NCI-H82 (cell line): ENCODE measurements around the gene RWDD3.

Experiments
- DNase-seq: peaks from one replicate; lab custom pipeline; 2025; lab: John Stamatoyannopoulos, UW

RWDD3 gene

DNA sequence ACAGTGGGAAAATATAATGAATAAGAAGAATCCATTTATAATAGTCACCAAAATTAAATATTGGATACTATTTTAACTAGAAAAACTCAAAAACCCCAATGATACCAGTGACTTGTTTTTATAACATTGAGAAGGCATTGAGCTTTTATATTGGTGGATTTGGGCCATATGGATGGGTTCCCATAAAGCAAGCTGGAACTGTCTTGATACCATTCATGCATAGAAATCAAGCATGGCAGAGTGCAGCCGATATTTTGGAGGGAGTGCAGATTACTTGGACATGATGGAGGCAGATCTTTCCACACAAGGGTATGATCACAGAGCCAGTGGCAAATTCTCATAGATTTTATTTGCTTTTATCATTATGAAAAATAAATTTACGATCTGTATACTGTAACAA is 3.8 kb upstream of the RWDD3 start:
- no peak for DNase-seq

DNA sequence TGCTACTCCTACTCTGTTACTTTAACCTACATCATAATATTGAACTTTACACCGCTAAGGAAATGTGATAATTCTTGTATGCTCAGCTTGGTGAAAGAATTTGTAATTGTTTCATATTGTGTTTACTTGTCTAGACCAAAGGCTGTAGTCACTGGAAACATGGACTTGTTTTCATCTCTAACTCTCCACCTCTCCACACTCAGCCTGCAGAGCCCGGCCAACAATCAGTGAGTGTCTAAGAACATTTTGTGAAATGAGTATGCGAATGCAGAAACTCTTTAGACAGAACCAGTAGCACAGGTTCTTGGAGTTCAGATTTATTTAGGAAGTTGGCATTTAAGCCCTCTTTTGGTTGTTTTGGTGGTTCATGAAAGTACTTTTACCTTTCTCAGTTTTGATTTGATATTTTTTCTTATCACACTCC is 3.2 kb upstream of the RWDD3 start:
- no peak for DNase-seq

DNA sequence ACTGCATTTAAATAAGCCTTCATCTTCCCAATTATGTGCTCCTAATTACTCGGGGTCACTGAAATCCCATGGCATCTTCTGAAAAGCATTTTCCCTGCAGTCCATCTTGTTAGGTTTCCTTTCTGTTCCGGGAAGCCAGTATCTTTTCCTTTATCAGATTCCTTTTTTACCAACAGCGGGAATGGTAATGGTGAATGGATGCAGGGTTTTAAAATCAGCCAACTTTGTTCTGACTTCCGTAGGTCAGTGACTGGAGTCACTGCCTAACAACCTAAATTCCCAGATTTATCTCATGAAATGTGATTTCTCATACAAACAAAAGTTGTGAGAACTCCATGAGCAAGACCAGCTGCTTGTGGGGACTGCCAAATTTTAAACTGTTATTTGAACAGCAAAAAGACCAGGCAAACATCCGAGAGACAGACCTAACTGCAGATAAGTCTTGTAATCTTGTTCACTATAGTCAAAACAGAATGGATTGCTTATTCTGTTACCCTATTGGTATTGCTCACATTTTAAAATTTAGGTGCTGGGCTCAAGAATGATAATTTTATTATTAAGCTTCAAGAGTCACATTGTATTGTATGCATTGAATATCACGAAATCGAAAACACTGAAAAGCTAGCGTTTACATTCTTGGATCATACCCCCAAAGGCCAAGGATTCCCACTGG is 1.2 kb upstream of the RWDD3 start:
- DNase-seq: no peak

DNA sequence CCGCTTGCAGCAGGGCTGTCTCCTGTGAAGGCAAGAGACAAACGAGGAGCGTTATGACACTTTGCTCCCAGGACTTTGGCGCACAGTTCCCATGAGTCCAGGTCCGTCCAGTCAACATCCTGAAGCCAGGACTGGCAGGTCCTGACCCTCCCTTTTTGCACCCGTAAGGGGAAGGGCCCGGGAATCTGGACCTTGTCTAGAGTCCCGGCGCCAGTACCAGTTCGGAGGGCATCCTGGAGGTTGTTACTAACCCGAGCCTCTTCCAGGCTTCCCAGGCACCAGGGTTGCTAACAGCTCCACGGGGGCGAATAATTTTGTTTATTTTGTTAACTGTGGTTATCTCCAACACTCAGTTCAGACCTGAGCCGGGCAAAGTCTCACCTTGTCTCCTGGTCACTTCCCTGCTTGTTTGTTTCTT is 682 bp upstream of the RWDD3 start:
- DNase-seq: no peak

DNA sequence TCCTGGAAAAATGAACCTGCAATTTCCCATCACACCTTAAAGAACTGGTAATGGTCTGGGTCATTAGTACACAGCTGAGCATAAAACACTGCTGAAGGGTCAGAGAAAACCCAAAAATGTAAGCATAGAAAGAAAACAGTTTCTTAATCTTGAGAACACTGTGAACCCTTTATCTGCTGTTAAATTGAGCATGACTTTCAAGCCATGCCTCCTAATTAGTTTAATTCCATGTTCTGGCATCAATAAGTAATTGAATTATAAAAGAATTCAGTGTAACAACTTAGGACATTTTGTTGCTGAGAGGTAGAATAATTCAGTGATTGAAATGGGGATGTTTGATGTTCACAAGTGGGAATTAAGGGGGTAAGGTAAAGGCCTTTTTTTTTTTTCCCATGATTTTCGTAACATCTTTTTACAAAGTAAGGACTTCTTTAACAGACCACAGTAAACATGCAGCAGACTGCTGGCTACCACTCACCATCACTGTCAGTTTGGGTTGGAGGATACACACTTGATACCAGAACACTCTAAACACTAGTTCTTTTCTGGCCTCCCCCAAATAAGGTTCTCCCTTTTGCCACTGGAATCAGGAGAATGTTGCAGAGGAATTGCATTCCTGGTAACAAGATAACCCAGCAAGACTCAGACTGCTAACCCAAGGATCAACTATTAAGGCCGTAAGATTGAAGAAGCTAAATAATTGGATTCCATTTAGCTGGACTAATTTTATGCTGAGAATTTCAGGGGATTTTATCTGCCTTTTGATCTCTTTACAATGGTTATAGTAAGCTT is 3.0 kb downstream of the RWDD3 start:
- peak; percentile 72 for DNase-seq

DNA sequence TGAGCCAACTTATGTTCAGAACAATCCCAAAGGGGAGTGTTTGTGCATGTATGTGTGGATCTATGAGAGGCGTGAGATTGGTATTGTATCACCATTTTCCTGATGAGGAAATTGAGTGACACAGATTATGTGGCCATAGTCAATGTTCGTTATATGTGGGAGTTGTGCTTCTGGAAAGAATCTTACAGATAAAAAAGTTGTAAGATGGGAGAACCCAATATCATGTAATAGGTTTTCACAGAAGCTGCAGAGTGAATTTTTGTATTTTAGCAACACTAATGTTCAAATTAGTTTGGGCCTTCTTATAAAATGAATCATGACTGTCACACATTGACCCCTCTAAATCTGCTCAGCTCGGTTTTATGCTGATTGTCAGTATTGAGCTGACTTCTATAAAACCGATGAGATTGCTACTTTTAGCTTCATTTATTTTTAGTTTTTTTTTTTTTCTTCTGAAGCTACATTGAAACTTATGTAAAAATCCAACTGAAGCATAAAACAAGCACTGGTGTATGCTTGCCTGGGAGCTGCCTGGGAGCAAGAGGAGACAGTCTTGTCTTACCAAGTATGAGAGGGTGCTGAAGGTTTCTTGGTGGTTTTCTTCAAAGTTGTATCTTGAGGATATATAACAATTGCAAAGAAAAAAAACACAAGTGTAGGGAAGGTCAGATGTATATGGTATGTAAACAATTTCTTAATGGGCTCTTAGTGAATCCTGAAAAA is 4.1 kb downstream of the RWDD3 start:
- DNase-seq: no peak

DNA sequence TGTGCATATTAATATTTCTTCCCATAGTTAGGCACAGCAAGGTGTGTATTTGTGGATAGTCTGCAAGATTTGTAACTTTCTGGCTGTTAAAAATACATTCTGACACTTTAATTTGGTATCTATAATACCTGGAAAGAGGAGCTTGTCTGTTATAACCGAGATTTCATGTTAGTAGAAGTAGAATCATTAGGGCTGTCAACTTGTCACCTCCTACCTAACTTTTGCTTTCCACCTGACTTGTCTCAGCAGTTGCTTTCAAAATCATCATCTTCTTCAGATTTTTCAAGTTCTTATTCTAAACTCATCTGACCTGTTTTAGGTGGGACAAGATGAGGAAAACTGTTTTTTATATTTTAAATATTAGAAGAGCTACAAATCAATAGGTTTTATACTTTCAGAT is 11.0 kb downstream of the RWDD3 start:
- DNase-seq: no peak

DNA sequence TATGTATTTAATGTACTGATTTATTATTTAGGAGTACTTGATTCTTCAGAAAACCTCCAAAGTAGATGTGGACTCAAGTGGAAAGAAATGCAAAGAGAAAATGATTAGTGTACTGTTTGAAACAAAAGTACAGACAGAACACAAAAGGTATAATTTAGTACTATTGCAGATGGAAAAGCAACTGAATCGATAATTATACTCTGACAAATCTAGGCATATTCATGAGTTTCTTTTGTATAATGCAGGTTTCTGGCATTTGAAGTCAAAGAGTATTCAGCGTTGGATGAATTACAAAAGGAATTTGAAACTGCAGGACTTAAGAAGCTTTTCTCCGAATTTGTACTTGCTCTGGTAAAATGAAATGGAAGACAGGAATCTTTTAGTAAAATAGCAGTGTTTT is 12.5 kb downstream of the RWDD3 start:
- DNase-seq: no peak

DNA sequence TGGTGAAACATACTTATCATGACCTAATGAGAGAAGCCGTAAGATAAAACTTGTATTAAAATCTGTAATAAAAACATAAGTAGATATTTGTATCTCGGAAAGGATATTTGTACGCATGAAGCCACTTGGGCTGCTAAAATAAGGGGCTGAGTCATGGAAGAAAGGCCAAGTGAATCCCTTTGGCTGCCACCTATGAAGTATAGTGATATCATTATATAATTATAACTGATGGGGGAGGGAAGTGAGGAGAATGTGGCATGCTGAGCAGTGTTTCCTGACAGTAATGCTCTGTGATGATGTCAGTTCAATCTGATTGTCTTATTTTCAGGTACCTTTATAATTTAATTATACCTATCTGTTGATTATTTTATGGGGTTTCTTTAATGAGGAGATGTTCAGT is 13.6 kb downstream of the RWDD3 start:
- DNase-seq: no peak

DNA sequence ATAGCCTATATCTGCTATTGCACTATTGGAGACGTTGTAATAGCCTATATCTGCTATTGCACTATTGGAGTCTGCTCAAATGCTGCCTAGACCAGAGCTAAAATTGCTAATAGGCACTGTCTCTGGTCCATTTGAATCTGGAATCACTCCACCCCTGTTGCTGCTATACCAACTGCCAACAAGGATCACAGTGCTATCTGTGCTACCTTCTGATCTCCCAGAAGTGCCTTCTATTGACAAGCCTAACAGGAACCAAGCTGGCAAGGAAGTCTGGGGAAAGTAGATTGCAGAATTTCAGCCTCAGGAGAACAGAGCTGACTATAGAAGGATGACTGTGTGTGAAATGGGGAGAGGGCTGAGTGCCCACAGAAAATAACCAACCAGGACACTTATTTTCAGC is 15.9 kb downstream of the RWDD3 start:
- no peak for DNase-seq

DNA sequence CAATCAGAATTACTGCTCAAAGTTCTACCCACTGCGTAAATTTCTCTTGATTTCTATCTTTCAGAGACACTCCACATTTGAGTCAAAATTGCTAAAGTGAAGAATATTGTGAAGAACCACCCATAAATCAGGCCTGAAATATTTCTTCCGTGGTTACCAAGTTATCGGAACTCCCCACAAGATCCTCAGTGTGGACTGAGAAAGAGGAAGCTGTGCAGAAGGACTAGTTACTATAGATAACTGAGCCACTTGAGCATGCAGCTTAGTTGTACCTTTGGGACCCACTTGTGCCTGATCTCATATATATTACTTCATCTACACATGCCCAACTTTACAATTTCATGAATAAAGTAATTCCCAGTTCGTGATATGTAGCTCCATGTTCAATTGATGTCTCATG is 18.4 kb downstream of the RWDD3 start:
- no peak for DNase-seq

DNA sequence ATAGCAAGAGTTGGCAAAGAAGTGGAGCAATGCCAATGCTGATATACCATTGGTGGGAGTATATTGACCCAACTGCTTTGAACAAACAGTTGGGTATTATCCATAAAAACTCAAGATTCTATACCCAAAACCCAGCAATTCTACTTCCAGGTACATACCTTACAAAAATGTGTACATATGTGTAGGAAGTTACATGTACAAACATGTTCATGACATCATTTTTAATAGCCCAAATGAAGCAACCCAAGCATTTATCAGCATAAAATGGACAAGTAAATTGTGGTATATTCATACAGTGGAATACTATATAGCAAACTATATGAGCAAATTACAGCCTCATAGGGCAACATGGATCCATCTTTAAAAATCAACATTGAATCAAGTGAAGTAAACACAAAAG is 20.9 kb downstream of the RWDD3 start:
- no peak for DNase-seq

DNA sequence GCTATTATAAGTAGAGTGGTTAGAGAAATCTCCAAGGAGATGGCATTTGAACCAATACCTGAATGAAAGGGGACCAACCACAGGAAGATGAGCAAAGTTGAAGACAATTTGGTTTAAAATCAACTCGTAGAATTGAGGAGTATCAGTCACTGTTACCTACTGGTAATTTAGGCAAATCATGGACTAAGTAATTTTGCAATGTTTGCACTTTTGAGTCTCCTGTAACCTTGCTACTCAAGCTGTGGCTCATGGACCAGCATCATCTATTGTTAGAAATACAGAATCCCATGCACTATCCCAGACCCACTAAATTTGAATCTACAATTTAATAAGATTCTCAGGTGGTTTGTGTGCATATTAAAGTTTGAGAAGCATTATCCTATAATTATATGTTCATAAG is 21.8 kb downstream of the RWDD3 start:
- DNase-seq: no peak

DNA sequence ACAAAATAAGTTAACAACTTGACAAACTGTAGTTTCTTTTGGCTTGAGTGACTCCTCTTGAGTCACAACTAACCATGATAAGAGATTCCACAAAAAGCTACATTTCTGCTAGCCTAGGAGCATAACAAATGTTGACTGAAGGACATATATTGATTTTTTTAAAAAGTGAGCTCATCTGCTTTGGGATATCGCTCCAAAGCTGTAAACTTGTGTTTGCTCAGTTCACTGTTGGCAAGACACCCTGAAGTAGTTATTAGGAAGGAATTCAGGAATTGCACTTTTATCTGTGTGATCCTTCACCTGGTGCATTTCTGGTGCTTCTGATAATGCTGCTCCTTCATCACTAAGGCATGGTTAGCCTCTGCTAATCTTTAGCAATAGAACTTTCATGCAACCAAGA is 23.7 kb downstream of the RWDD3 start:
- no peak for DNase-seq

DNA sequence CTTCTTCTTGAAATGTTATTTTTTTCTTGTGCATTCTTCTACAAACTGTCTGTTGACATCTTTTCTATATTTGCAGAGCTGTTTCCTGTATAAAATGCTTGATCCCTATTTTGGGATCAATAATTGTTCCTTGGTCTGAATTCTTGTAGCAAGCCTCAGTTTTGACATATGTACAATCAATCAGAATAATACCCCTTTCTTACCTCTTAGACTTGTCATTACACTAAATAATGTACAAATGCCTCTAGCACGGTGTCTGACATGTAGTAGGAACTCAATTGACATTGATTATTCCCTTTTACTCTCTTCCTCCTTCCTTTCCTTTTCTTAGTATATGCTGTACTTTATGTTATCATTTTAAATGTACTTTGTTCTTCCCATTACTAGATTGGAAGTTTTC is 25.2 kb downstream of the RWDD3 start:
- no peak for DNase-seq

DNA sequence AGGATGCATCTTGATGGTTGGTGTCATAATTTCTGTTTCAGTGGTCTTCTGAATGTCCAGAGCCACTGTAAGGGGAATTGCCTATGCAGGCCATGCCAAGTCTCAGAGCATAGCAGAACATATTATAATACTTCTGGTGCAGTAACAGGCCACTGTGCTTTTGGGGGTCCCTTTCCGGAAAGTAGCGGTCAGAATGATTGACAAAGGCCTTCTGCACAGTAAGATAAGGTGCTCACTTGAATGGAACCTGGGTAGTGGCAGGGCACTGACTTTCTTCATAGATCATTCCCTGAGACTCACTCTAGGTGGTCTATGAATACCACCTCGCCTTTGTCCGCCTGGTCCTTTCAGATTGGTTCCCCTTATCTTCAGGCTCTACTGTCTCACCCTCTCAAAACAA is 28.9 kb downstream of the RWDD3 start:
- DNase-seq: no peak

DNA sequence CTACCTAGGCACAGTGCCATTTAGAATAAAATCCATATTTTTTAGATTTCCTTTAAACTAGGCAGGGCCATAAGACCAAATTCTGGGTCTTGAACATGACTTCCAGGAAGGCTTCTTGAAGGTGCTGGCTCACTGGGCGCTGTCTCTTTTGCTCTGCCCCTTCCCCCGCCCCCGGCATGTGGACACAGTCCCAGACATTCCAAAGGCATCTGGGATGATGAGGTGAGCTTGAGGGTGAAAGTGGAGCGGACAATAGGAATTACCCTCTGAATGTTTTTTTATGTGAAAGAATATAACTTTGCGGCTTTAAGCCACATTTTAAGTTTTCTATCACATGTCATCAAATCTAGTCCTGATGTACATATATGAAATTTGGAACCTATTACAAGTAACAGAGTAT is 29.4 kb downstream of the RWDD3 start:
- DNase-seq: no peak

DNA sequence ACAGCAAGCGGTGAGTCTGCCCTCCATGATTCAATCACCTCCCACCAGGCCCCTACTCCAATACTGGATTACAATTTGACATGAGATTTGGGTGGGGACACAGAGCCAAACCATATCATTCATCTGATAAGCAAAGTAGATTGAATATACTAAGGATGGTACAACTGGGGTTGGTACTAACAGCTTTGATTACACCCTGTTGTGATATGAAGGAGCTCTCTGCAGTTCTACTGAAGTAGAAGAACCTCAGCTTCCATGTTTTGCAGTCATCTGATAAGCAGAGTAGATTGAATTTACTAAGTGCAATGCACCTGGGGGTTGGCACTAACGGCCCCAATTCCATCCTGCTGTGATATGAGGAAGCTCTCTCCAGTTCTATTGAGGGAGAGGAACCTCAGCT is 31.1 kb downstream of the RWDD3 start:
- no peak for DNase-seq

DNA sequence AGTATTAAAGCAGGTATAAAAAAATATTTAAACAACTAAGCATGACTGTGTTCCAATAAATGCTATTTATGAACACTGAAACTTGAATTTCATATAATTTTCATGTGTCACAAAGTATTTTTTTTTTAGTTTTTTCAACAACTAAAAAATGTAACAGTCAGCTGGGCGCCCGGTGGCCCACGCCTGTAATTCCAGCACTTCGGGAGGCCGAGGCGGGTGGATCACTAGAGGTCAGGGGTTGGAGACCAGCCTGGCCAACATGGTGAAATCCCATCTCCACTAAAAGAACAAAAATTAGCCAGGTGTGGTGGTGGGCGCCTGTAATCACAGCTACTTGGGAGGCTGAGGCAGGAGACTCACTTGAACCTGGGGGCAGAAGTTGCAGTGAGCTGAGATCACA is 42.4 kb downstream of the RWDD3 start:
- DNase-seq: no peak

DNA sequence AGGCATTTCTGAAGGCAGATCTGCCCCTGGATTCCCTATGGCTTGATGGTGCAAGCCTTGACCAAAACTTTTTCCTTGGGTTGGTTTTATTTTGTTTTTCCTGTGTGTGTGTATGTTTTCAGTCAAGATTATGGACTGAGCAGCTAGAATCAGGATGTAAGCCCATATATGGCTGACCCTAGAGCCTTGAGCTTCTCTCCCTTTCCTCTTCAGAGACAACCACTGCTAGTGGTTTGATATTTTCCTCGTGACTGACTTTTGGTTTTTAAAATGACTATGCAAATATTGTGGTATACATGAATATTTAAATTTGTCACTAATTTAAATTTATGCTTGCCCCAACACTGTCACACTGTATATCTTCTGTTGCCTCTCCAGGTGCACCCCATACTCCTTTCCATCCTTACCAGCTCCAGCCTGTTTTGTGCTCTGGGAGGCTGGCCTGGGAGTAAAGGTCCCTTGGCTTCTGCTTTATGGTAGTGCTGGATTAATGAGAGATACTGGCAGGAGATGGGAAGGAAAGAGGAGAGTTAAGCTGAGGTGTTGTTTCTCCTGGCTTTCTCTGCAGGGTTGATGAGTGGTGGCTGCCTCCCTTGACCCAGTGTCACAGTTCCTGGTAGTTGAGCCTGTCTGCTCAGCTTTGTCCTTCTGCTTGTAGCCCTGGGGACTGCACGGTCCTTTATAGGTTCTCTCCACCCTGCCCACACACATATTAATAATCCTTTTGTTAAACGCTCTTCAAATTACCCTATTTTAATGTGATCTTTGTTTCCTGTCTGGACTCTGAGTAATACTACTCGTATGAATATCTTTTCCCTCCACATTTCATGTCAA is 44.4 kb downstream of the RWDD3 start:
- DNase-seq: no peak

DNA sequence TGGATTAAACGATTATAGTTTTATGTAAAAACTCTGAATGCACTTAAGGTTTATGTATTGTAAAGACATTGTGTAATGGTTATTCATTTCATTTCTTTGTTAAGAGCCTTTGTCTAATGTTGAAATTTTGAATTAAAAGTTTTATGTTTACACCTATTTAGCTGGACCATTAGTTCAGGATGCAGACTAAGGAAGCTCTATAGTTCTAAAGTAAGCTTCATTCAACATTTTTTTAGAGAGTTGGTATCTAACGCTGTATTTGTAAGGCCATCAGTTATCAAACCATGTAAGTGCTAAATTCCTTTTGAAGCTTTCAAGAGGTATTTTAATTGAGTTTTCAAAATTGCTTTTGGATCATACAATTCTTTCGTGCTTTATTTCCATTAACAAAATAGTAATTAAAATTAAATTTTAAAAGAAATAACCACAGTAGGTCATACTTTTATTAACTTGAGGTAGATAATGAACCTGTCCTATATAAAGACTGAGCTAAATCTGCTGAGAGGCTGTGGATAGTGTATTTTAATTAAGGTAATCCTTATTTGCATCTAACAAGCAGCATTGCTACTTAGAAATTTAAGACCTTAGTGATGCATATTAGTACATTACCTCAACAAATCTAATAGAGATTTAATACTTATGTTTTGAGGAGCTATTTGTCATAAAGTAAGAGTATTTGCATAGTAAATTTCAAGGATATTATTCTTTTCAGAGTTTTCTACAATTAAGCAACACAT is 47.9 kb downstream of the RWDD3 start:
- no peak for DNase-seq

DNA sequence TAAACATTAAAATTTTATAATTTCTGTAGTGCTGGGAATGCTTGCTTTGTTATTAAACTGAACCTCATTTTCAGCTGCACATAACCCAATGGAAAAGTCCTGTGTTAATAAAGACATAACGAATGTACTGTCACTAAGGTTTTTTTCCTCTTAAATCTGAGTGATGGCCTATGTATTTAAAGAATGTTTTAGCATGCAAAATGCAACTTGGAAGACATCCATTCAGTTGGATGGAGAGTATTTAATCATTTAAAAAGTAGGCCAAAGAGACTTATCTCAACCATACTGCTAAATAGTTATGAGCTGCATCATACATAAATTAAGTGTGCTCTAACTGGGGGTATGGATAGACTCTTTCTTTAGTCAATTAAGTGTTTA is 48.5 kb downstream of the RWDD3 start:
- DNase-seq: no peak
